K562 (cell line): ENCODE data around the gene TACR2. TPM values are rescaled to one million over a fixed set of nuclear protein-coding genes. Genes with fewer than 3 reads are reported as not detected.

Experiments used
- ATAC-seq: fragments of 200-7000 bp; cut with Tn5 transposase; 3 replicates; pipeline ENCODE4 v1.9.1; 2020; ENCODE audit warnings: moderate library complexity
- BruUV-seq: library from RNA; stranded (reverse); fragments of 400-500 nt; replicated peaks from 2 replicates; lab custom pipeline; 2021; lab: Mats Ljungman, UMichigan
- CTCF ChIA-PET: fragments of 300-600 bp; formaldehyde crosslinking; extraction: SDS; loops from one replicate; lab custom pipeline; 2021; ENCODE audit warnings: low intra/inter-chr PET ratio; lab: Yijun Ruan, JAX
- POLR2A ChIA-PET: fragments of 300-600, 350-650 bp; sonication (Branson Sonifier 250); formaldehyde crosslinking; extraction: SDS; loops from one replicate; lab custom pipeline; 2021; ENCODE audit warnings: antibody characterized with exemption, inconsistent platforms; lab: Yijun Ruan, JAX
- DNase-seq, 4 experiments: peaks; one replicate each; pipeline versions ENCODE4 v3.0.0 to v3.0.0-alpha.2; 2011 to 2018; ENCODE audit warnings: low spot score in 3 of 4, mixed read lengths in 3 of 4; ENCODE audit errors: extremely low read depth in 1 of 4
- FAIRE-seq: peaks from 2 replicates; lab custom pipeline; 2011; peaks lifted over from hg19 to GRCh38; lab: Jason Lieb, UNC
- H2AFZ ChIP-seq: 2 replicates; pipeline ENCODE4 v1.6.0; 2011; ENCODE audit warnings: low read depth, low read length, control low read depth, inconsistent platforms
- H3K27ac ChIP-seq: fragments of 200-600 bp; 3 replicates; pipeline ENCODE4 v1.8.0; 2011; ENCODE audit warnings: low read depth, mild to moderate bottlenecking, control low read depth, inconsistent platforms, low read length, moderate library complexity, mixed read lengths; ENCODE audit errors: extremely low read depth
- H3K27me3 ChIP-seq, 2 experiments: fragments of 300-600 bp in 1 of 2; 2 replicates in 1 of 2; 3 replicates in 1 of 2; pipeline versions ENCODE4 v1.6.0 to v1.8.0; 2011; ENCODE audit warnings: inconsistent platforms in 2 of 2, low read length in 2 of 2, mild to moderate bottlenecking in 1 of 2, mixed read lengths in 1 of 2, moderate library complexity in 1 of 2; ENCODE audit not compliant: control insufficient read depth in 2 of 2, insufficient read depth in 2 of 2
- H3K36me3 ChIP-seq: fragments of 300-600 bp; 3 replicates; pipeline ENCODE4 v1.8.0; 2011; ENCODE audit warnings: mild to moderate bottlenecking, low read length, inconsistent platforms; ENCODE audit not compliant: control insufficient read depth, insufficient read depth
- H3K4me1 ChIP-seq, 2 experiments: fragments of 200-600 bp in 1 of 2; replicated peaks in 1 of 2; 2 replicates in 1 of 2; 3 replicates in 1 of 2; pipeline versions ENCODE4 v1.5.1 to v1.8.0; 2011; ENCODE audit warnings: inconsistent platforms in 2 of 2, low read length in 2 of 2, mild to moderate bottlenecking in 1 of 2, mixed read lengths in 1 of 2, moderate library complexity in 1 of 2; ENCODE audit not compliant: control insufficient read depth in 2 of 2, insufficient read depth in 2 of 2
- H3K4me2 ChIP-seq: 2 replicates; pipeline ENCODE4 v1.6.1; 2011; ENCODE audit warnings: low read length, control low read depth, inconsistent platforms, mixed read lengths; ENCODE audit not compliant: insufficient read depth
- H3K4me3 ChIP-seq: fragments of 200-600 bp; sonication (generic), shearing (Covaris generic); 2 replicates; pipeline ENCODE4 v1.5.1; 2016; ENCODE audit warnings: control low read depth, inconsistent platforms
- H3K79me2 ChIP-seq: fragments of 200-600 bp; 3 replicates; pipeline ENCODE4 v1.8.0; 2011; ENCODE audit warnings: low read length, inconsistent platforms; ENCODE audit not compliant: control insufficient read depth, insufficient read depth
- H3K9ac ChIP-seq, 2 experiments: 2 replicates each; pipeline versions ENCODE4 v1.6.0 to v1.6.1; 2011; ENCODE audit warnings: low read depth in 2 of 2, low read length in 2 of 2, control low read depth in 1 of 2, inconsistent platforms in 1 of 2, mild to moderate bottlenecking in 1 of 2, mixed read lengths in 1 of 2; ENCODE audit not compliant: insufficient read depth in 1 of 2
- H3K9me1 ChIP-seq: one replicate; pipeline ENCODE4 v1.6.0; 2011; ENCODE audit warnings: inconsistent platforms, mild to moderate bottlenecking, low read length, moderate library complexity; ENCODE audit not compliant: control insufficient read depth, insufficient read depth
- H3K9me3 ChIP-seq: replicated peaks from 2 replicates; pipeline ENCODE4 v1.5.1; 2011; ENCODE audit warnings: low read depth, low read length, inconsistent platforms; ENCODE audit not compliant: control insufficient read depth, insufficient read depth
- H4K20me1 ChIP-seq: replicated peaks from 2 replicates; pipeline ENCODE4 v1.6.1; 2011; ENCODE audit warnings: low read length, inconsistent platforms, mixed read lengths; ENCODE audit not compliant: control insufficient read depth, insufficient read depth
- BCL6 ChIP-seq: fragments of 250-450 bp; sonication (Bioruptor Pico); IDR thresholded peaks from 2 replicates; pipeline ENCODE4 v1.4.0; 2020
- FUS ChIP-seq: fragments of 200-400 bp; formaldehyde crosslinking; optimal IDR thresholded peaks from 2 replicates; pipeline ENCODE3; 2017; ENCODE audit warnings: low read depth, low read length
- ILK ChIP-seq: fragments of 450-650 bp; IDR thresholded peaks from 2 replicates; pipeline ENCODE4 v1.6.1; 2016; ENCODE audit warnings: missing genetic modification characterization, low read depth, mild to moderate bottlenecking, missing compliant biosample characterization, moderate library complexity, borderline replicate concordance
- MAFF ChIP-seq: IDR thresholded peaks from 2 replicates; pipeline ENCODE4 v1.6.1; 2012; ENCODE audit warnings: low read length, improper control_type of control experiment
- POLR2B ChIP-seq: fragments of 450-650 bp; IDR thresholded peaks from 2 replicates; pipeline ENCODE4 v1.6.1; 2018; ENCODE audit warnings: low read depth; ENCODE audit not compliant: partially characterized antibody
- RBBP5 ChIP-seq: fragments of 200-600 bp; sonication (generic); IDR thresholded peaks from 2 replicates; pipeline ENCODE4 v1.6.1; 2012; ENCODE audit warnings: borderline replicate concordance, mild to moderate bottlenecking, low read length, control low read depth, inconsistent platforms; ENCODE audit not compliant: insufficient read depth, poor library complexity, severe bottlenecking
- SMARCA5 ChIP-seq: fragments of 450-650 bp; IDR thresholded peaks from 2 replicates; pipeline ENCODE4 v1.6.1; 2016
- TAF15 ChIP-seq: fragments of 200-400 bp; formaldehyde crosslinking; IDR thresholded peaks from 2 replicates; pipeline ENCODE4 v1.6.1; 2017; ENCODE audit warnings: mild to moderate bottlenecking, low read depth, low read length, moderate library complexity
- ZFX ChIP-seq: sonication (generic); formaldehyde crosslinking; IDR thresholded peaks from 2 replicates; pipeline ENCODE4 v1.8.0; 2022; ENCODE audit warnings: mild to moderate bottlenecking, missing genetic modification reagents, moderate library complexity
- WGBS: fragments of 100-300 bp; shearing (Covaris generic); methylation state at CpG from one replicate; pipeline ENCODE4 v1.1.6; 2016; ENCODE audit warnings: low coverage, mixed read lengths; ENCODE audit not compliant: insufficient coverage; ENCODE audit errors: missing lambda C conversion rate; 5-methylcytosine and 5-hydroxymethylcytosine counted together
- in situ Hi-C: fragments of 300-500 bp; cut with MboI; formaldehyde crosslinking; loops from 4 replicates; pipeline ENCODE4 v1.15.0; 2018; ENCODE audit warnings: inconsistent platforms, mixed read lengths
- intact Hi-C: fragments of 100-400 bp; cut with micrococcal nuclease; formaldehyde crosslinking; loops from 2 replicates; pipeline ENCODE4 v1.14.2; 2022
- polyA plus RNA-seq, 8 experiments: library from polyadenylated mRNA; depleted of rRNA in 4 of 8; stranded (reverse) in 5 of 8; unstranded in 3 of 8; fragments of >200 nt; fragmentation: Nextera tagmentation in 2 of 8; fragmentation: Illumina TruSeq in 1 of 8; extraction: Ambion mirVana in 2 of 8; extraction: Trizol in 1 of 8; gene quantifications; 2 replicates each; pipeline versions ENCODE4 v1.2.1 to v1.2.3, GENCODE V29; 2011 to 2014; ENCODE audit warnings: inconsistent platforms in 1 of 8, missing spikeins in 1 of 8
- total RNA-seq, 7 experiments: library from RNA; depleted of rRNA in 6 of 7; stranded (reverse); fragments of >200 nt in 6 of 7; fragmentation: Illumina TruSeq in 2 of 7; extraction: Trizol in 2 of 7; gene quantifications; 2 replicates each; pipeline versions ENCODE4 v1.2.1 to v1.2.3, GENCODE V29; 2011 to 2021; ENCODE audit warnings: low replicate concordance in 1 of 7
- TF ChIP-seq, protein P1 (sequence below): fragments of 250-450 bp; sonication (Bioruptor Pico); IDR thresholded peaks from 2 replicates; pipeline ENCODE4 v1.5.0; 2021; ENCODE audit warnings: mild to moderate bottlenecking, moderate library complexity
- TF ChIP-seq, protein P2 (sequence below): sonication (generic); formaldehyde crosslinking; IDR thresholded peaks from 2 replicates; pipeline ENCODE4 v1.4.0; 2020; ENCODE audit warnings: mild to moderate bottlenecking, missing genetic modification reagents
- TF ChIP-seq, protein P3 (sequence below), 2 experiments: fragments of 450-650 bp; IDR thresholded peaks; 2 replicates each; pipeline ENCODE4 v1.6.1; 2018; ENCODE audit warnings: mild to moderate bottlenecking in 2 of 2, low read depth in 1 of 2; ENCODE audit not compliant: partially characterized antibody in 2 of 2

The TACR2 gene
- total and polyA plus RNA-seq, 9 of the 15 experiments (the other 6 are each of a cell fraction or from before 2014, with no cell fraction given) = not detected

DNA sequence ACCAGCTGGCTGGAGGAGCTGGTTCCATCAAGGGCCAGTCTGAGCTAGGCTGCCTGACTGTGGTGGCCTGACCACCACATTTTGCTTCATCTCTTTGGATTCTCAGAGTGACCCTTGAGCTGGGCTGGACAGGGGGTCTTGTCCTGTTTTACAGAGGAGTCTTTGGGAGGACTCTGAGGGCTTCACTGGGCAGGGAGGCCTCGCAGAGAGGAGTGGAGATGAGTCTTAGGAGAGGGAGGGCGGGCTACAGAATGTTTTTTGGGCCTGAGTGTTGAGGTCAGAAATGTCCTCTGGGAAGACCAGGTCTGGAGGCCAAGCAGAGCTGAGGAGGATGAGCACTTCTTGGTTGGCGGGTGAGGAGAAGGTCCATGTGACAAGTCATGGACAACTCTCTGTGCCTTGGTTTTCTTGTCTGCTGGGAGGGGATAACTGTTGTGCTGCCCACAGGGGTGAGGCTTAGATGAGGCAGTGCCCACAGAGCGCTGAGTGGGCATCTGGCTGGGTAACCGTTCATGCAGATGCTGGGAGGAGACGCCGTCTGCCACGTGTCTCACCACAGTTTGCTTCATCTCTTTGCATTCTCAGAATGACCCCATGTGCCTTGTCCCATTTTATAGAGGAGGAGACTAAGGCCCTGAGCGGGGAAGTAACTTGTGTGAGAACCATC, 44.0 kb upstream of the TACR2 start:
- BruUV-seq = no TSS peak
- Histone ChIP-seq H3K36me3 (no peaks in the 10 kb centered on the region), H3K27me3 (peaks cover 0 to 4% of the 10 kb centered on the region in 2 experiments; a peak in 1 of 5 replicates), H3K4me1 (peaks cover 6 to 22% of the 10 kb centered on the region in 2 experiments), H2AFZ (no peak overlapping the region), H4K20me1 (no peaks in the 10 kb centered on the region), H3K4me2 (no peak overlapping the region), H3K4me3 (no peak overlapping the region), H3K9me1 (no peaks in the 10 kb centered on the region), H3K9me3 (no peaks in the 10 kb centered on the region), H3K27ac (no peak overlapping the region), H3K9ac (0 out of 4 replicates have a peak overlapping the region, but pooled peaks of 1 of the 2 experiments have one; percentile 0), H3K79me2 (no peaks in the 10 kb centered on the region)
- no peak for ATAC-seq
- CTCF ChIA-PET = no interaction called here
- intact Hi-C loops (no loop called here), in situ Hi-C loops (no loop called here)
- POLR2A ChIA-PET = interaction anchor here (0.6 to 0.8 kb wide), 2 partner anchors 9 to 28 kb away, joined by 3 read pairs; no protein-coding TSS in a partner anchor
- DNase-seq = no peak
- FAIRE-seq = no peak
- WGBS = 38% methylated on average over 9 of the region's 9 CpGs
- no peak for TF ChIP-seq POLR2B
- no peak for TF ChIP-seq ILK (tag)
- TF ChIP-seq, protein P1, sequence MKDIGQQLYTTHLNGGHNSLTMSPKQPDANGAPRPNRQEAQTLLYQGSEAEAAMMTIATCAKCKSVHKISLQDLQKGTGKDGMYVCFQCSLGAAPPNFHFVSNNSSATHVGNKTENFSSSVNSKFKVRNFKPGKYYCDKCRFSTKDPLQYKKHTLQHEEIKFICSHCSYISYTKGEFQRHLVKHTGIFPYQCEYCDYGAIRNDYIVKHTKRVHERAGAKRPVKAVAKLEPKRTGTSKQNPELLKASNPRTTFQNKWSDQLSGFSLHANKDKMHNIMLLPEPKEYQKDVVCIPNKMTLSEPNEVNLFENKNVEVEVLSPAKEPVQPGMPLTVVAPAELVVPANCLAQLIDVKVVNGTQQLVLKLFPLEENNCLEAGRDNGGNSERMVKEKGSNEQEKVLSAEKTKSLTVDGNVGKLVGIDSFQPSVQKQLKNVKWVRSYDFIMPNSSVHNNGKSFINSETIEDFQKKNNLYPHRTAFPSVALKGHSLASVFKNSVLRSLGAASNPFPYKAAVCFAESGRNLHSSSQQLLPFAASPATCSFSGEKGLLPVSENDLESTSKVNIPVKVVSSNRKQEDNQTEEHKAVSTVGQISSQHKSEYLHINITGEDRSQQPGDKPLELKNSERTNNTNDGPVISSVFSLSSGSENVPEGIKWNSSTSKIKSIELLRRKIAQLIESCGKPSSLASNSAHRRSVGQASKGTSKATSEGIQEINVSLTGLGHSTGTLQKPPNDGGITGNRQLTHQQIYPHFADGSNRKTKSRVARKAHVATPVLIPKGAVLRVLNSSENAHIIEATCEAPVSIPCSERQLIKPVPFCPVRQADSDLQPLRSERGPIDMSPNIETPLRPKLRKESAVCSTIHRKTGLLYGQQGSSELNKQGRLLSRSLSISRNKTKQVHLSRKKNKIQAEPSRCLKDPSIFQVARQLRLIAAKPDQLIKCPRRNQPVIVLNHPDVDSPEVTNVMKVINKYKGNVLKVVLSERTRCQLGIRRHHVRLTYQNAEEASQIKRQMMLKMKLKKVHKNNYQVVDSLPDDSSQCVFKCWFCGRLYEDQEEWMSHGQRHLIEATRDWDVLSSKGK (CRISPR knock-in tag) = no peak
- no peak for TF ChIP-seq MAFF
- TF ChIP-seq, protein P2, sequence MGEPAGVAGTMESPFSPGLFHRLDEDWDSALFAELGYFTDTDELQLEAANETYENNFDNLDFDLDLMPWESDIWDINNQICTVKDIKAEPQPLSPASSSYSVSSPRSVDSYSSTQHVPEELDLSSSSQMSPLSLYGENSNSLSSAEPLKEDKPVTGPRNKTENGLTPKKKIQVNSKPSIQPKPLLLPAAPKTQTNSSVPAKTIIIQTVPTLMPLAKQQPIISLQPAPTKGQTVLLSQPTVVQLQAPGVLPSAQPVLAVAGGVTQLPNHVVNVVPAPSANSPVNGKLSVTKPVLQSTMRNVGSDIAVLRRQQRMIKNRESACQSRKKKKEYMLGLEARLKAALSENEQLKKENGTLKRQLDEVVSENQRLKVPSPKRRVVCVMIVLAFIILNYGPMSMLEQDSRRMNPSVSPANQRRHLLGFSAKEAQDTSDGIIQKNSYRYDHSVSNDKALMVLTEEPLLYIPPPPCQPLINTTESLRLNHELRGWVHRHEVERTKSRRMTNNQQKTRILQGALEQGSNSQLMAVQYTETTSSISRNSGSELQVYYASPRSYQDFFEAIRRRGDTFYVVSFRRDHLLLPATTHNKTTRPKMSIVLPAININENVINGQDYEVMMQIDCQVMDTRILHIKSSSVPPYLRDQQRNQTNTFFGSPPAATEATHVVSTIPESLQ (CRISPR knock-in tag) = no peak
- TF ChIP-seq BCL6 (CRISPR knock-in tag) = no peak
- TF ChIP-seq SMARCA5 = no peak
- TF ChIP-seq, protein P3, sequence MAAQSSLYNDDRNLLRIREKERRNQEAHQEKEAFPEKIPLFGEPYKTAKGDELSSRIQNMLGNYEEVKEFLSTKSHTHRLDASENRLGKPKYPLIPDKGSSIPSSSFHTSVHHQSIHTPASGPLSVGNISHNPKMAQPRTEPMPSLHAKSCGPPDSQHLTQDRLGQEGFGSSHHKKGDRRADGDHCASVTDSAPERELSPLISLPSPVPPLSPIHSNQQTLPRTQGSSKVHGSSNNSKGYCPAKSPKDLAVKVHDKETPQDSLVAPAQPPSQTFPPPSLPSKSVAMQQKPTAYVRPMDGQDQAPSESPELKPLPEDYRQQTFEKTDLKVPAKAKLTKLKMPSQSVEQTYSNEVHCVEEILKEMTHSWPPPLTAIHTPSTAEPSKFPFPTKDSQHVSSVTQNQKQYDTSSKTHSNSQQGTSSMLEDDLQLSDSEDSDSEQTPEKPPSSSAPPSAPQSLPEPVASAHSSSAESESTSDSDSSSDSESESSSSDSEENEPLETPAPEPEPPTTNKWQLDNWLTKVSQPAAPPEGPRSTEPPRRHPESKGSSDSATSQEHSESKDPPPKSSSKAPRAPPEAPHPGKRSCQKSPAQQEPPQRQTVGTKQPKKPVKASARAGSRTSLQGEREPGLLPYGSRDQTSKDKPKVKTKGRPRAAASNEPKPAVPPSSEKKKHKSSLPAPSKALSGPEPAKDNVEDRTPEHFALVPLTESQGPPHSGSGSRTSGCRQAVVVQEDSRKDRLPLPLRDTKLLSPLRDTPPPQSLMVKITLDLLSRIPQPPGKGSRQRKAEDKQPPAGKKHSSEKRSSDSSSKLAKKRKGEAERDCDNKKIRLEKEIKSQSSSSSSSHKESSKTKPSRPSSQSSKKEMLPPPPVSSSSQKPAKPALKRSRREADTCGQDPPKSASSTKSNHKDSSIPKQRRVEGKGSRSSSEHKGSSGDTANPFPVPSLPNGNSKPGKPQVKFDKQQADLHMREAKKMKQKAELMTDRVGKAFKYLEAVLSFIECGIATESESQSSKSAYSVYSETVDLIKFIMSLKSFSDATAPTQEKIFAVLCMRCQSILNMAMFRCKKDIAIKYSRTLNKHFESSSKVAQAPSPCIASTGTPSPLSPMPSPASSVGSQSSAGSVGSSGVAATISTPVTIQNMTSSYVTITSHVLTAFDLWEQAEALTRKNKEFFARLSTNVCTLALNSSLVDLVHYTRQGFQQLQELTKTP (IDR thresholded peaks at IDR 0.05; ENCODE audit: low read depth in 1 of 2, partially characterized antibody in 2 of 2) = no peak
- TF ChIP-seq RBBP5 = no peak
- TF ChIP-seq TAF15 = no peak
- no peak for TF ChIP-seq FUS
- no peak for TF ChIP-seq ZFX (CRISPR knock-in tag)
